SKM-1 treated with dmso at 0.1 percent for 144 hours (cell line): ENCODE results near the gene ANKRD27.
"Not testable (repeated sequence)": the region's sequence is repeated elsewhere in the genome, so short reads cannot be mapped to it uniquely, and the experiment has no call there.

Source experiments
- DNase-seq: peaks from one replicate; lab custom pipeline; 2025; ENCODE audit not compliant: unreplicated experiment; lab: John Stamatoyannopoulos, UW

ANKRD27 gene

DNA sequence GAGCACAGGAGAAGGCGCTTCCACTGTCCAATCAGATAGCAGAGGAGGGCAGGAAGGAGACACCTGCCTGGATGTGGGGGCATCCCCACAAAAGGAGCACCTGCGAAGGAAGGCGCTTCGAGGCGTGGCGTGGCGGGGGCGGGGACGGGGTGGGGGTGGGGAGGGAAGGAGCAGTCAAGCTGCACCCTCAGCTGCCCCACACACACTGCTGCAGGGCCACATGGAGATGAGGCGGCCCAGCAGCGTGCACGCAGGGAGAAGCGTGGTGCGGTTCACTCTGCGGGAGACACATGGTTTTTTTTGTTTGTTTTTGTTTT, 21.4 kb downstream of the ANKRD27 start:
- no peak for DNase-seq

- no peak for DNase-seq
Measured at GRCh38 chr19:32652894-32653598, 21.9 kb downstream of the ANKRD27 start.

DNA sequence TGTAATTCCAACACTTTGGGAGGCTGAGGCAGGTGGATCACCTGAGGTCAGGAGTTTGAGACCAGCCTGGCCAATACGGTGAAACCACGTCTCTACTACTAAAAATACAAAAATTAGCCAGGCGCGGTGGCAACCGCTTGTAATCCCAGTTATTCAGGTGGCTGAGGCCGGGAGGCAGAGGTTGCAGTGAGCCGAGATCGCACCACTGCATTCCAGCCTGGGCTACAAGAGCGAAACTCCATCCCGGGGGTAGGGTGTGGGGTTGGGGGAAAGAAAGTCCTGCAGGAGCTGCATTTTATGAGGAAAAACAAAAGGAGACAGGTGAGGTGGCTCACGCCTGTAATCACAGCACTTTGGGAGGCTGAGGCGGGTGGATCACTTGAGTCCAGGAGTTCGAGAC, 22.6 kb downstream of the ANKRD27 start:
- not testable (repeated sequence) for DNase-seq

DNA sequence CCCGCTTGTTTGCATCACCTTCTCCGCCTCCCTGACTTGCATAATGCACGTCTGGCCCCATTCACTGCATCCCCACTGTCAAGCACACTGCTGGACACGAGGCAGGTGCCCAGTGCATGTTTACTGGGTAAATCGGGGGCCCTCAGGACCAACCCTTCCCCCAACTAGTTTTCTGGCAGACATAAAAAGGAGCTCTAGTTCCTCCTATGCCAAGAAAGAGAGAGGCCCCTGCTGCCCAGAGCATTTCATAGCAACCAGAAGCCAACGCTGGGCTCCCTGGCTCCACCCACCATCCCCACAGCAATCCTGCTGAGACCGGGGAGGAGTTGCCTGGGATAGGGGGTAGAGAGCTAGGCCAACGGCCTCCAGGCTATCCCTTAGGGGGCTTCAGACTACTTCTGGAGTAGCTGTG, 23.2 kb downstream of the ANKRD27 start:
- DNase-seq, result no peak

DNA sequence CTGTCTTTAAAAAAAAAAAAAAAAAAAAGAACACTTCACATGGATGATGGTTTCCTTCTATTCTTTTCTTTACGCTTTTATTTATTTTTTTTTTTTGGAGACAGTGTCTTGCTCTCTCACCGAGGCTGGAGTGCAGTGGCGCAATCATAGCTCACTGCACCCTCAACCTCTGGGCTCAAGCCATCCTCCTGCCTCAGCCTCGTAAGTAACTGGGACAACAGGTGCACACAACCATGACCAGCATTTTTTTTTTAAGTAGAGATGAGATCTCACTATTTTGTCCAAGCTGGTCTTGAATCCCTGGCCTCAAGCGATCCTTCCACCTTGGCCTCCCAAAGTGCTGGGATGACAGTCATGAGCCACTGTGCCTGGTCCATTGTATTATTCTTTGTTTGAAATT, 24.3 kb downstream of the ANKRD27 start:
- no peak for DNase-seq

GRCh38 chr19:32649751-32650150, 25.2 kb downstream of the ANKRD27 start:
- no peak for DNase-seq

DNA sequence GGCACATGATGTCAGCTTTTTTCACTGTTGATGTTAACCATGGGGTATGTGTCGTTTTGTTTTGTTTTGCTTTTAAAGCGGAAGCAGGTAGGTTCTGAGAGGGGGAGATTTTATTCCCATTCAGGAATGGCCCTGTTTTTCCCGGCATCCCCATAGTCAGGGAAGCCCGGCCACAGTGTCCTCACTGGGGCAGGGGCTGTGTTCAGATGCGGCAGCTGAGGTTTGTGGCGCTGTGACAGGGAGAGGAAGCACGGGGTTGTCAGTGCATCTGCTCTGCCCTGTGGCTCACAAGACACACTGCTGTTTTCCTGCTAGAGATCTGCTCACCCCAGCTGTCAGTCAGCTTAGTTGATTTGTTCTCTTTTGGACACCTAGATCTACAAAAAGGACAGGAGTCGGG, 27.6 kb downstream of the ANKRD27 start:
- DNase-seq, result no peak

DNA sequence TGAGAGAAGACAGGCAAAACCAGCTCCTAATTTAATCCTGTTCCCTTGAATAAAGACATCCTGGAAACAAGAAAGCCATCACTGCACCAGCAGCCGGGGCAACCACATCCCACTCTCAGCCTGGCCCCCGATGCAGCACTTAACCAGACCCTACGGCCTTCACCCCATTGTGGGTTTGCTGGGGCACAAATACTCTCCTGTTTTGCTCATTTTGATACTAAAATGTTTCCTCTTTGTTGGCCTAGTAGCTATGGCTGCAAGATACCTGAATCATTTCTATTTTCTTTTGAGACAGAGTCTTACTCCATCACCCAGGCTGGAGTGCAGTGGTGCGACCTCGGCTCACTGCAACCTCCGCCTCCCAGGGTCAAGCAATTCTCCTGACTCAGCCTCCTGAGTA, 28.4 kb downstream of the ANKRD27 start:
- DNase-seq, result no peak

- DNase-seq, result no peak
Measured at GRCh38 chr19:32642771-32643170, 32.2 kb downstream of the ANKRD27 start.

- no peak for DNase-seq
Measured at GRCh38 chr19:32638625-32639024, 36.4 kb downstream of the ANKRD27 start.

DNA sequence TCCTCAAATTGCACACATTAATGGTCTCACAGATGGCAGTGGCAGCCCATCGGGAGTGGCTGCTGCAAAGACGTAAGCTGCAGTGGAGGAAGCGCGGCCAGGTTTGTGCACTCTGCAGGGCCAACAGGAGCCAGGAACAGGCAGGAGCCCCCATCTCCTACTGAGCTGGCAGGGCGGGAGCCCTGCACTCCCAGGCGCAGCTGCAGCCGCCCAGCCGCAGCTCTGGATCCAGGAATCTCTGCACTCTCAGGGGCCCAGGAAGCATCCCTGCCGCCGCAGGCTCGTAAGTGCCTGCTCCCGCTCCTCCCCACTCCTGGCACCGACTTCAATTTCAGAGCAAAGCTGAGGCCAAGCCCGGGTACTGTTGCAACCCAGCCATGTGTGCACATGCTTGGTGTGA, 37.5 kb downstream of the ANKRD27 start:
- no peak for DNase-seq

GRCh38 chr19:32631381-32631780, 43.6 kb downstream of the ANKRD27 start:
- DNase-seq, result no peak

GRCh38 chr19:32630338-32630737, 44.6 kb downstream of the ANKRD27 start:
- no peak for DNase-seq

- DNase-seq, result no peak
Measured at GRCh38 chr19:32627714-32628270, 47.2 kb downstream of the ANKRD27 start.

DNA sequence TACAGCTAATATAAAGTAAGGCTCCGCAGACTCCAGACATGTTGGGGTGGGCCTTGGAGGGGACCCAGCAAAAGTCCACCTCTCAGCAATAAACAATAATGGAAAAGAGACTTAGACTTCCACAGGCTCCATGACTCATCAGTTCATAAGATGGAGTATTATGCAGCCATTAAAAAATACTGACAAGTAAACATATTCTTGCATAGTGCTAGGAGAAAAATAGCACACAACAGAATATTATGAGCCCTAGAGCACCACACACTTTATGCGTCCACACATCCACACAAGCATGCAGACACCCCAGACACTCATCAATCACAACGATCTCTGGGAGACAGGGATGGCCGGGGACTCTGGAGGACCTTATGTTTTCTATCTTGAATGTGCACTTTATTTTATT, 48.0 kb downstream of the ANKRD27 start:
- DNase-seq, result no peak

- no peak for DNase-seq
Measured at GRCh38 chr19:32624410-32624809, 50.6 kb downstream of the ANKRD27 start.

- no peak for DNase-seq
Measured at GRCh38 chr19:32622002-32622401, 53.0 kb downstream of the ANKRD27 start.

GRCh38 chr19:32619051-32619685, 55.8 kb downstream of the ANKRD27 start:
- no peak for DNase-seq

DNA sequence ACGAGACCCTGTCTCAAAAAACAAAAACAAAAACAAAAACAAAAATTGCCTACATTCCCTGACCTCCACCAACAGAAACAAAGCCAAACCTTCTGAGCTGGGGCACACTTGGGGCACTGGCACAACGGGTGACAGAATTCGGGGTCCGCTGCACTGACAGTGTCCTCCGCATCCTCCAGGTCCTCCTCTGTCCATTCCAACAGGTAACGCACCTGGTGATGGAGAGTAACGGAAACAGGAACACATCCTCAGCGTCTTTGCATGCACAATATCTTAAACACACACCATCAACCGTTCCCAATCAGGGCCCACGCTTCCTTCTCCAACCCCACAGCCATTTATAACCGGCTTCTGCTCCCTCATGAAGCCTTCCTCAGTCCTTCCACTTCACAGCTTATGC, 59.4 kb downstream of the ANKRD27 start:
- no peak for DNase-seq

DNA sequence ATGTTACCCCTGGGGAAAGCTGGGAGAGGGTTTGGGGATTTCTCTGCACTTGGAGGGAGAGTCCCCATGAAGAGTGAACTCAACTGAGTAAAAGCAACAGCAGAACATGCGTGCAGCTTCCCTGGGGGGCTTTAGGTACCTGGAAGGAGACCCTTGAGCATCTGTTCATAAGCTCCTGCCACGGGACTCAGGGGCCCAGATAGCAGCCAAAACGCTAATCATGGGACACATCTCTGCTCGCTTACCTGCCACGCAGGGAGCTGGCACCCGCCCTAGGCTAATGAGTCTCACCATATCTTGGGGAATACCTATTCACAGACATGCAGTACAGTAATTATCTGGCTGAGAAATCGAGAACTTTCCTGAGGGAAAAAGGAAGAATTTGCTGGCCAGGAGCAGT, 60.1 kb downstream of the ANKRD27 start:
- no peak for DNase-seq

GRCh38 chr19:32613008-32613407, 62.0 kb downstream of the ANKRD27 start:
- no peak for DNase-seq

DNA sequence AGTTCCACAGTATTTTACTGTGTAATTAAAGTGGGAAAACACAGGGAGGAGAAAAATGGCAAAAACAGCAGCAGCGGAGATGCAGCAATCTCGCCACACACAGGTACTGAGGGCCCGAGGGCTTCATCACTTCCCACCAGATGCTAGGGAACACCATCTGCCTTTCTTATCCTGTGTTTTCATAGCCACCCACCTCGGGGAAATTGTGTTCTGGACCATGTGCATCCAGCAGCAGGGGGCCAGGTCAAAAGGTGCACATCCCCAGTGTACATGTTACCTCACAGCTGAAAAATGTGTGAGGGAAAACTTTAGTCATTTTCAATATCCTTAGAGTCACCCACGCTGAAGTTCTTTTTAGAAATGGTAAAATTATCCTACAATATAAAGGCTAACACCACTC, 63.8 kb downstream of the ANKRD27 start:
- no peak for DNase-seq

- DNase-seq, result no peak
Measured at GRCh38 chr19:32607479-32607878, 67.5 kb downstream of the ANKRD27 start.
